OCI-LY1 (cell line): ENCODE results near the gene ANKFN1.

Experiments
- CTCF ChIP-seq: fragments of 200-600 bp; sonication (generic), shearing (Covaris generic); IDR thresholded peaks from 2 replicates; pipeline ENCODE4 v1.5.1; 2017; ENCODE audit warnings: mild to moderate bottlenecking, antibody characterized with exemption, low read length, moderate library complexity, mixed read lengths
- EZH2 ChIP-seq: fragments of 200-600 bp; sonication (generic), shearing (Covaris generic); IDR thresholded peaks from 2 replicates; pipeline ENCODE4 v1.8.0; 2017; ENCODE audit warnings: borderline replicate concordance, mixed run types, mild to moderate bottlenecking, antibody characterized with exemption, low read length, moderate library complexity, mixed read lengths

GRCh38 chr17:56314984-56315602 is 161.8 kb downstream of the ANKFN1 start:
- TF ChIP-seq CTCF: no peak
- no peak for TF ChIP-seq EZH2
